ENCODE measurements around the gene SORL1.
"Not testable (repeated sequence)": the region's sequence is repeated elsewhere in the genome, so short reads cannot be mapped to it uniquely, and the experiment has no call there.

SORL1 gene

GRCh38 chr11:121636081-121636799, 184.1 kb downstream of the SORL1 start:
- no peak for DNase-seq

DNA sequence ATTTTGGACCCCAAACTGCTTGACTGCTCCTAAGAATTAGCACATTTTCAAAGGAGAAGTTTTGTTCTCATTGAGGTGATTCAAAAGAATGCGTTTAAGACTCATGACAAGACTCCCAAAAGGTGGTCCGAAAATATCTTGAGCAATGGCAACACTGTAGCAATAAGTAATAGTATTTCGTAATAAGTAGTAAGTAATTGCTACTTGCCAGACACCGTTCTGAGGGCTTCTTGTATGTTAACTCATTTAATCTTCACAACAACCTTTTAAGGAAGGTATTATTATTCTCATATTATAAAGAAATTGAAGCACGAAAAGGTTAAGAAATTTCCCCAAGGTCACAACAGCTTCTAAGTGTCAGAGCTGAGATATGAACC, 184.7 kb downstream of the SORL1 start:
- DNase-seq, result no peak

DNA sequence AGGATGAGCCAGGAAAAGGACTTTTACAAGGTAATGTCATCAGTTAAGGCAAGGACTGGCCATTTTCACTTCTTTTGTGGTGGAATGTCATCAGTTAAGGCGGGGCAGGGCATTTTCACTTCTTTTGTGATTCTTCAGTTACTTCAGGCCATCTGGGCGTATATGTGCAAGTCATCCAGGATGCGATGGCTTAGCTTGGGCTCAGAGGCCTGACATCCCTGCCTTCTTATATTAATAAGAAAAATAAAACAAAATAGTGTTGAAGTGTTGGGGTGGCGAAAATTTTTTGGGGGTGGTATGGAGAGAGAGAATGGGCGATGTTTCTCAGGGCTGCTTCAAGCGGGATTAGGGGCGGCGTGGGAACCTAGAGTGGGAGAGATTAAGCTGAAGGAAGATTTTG, 185.5 kb downstream of the SORL1 start:
- DNase-seq, result not testable (repeated sequence)

DNA sequence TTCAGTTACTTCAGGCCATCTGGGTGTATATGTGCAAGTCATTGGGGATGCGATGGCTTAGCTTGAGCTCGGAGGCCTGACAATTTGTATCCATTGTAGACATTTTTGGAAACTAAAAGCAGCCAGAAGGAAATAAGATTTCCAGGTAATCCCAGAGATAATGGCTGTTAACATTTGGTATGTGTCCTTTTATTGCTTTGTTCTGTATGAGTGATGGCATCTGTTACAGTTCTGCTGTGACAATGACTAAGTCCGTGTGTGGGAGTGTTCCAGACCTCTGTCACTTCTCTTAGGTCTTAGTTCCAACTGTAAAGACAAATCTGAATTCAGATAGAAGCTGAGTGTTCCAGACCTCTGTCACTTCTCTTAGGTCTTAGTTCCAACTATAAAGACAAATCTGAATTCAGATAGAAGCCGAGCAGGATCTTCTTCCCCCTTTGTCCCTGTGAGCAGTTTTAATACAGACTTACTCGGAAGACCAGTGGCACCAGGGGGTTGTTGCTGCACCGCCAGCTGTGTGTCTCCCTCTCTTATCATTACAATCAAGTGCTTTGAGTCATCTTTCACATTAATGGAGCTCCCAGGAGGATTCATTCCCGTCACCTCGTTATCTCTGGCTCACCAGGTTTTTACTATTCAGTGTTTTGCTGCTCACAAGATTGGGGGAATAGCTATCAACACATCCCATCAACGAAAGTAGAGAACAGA, 191.5 kb downstream of the SORL1 start:
- no peak for DNase-seq

DNA sequence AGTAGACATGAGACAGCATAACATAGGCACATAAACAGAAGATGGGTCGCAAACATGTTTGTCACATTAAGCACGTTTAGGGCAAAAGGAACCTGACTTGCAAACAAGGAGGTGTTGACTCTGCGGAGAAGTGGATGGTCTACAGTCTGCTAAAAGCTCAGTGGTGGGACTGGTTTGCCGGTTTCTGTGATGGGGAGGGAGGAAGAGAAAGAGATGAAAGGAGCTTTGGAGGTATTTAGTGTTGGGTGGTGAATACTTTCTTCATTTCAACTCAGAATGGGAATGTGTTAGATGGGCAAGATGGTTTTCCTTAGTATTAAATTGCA, 192.0 kb downstream of the SORL1 start:
- no peak for DNase-seq

- DNase-seq, result no peak
Observed at GRCh38 chr11:121645001-121645400, 192.9 kb downstream of the SORL1 start.

- DNase-seq, result peak; percentile 76
Observed at GRCh38 chr11:121645596-121645995, 193.5 kb downstream of the SORL1 start.

DNA sequence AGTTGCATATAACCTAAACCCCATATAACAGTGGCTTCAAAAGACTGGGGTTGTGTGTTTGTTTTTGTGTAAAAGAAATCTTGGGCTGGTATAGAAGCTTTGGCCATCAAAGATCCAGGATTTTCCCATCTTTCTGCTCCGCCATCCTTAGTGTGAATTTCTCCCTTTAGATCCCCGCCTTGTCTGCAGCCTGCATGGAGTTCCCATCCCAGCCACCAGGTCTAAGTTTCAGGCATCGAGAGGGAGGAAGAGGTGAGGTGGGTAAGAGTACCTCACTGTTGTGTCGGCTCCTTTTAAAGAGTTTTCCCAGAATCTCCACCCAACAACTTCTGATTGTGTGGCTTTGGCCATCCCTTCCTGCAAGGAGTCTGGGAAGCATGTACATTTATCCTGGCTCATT, 196.2 kb downstream of the SORL1 start:
- no peak for DNase-seq

- no peak for DNase-seq
Observed at GRCh38 chr11:121649798-121650197, 197.7 kb downstream of the SORL1 start.

- DNase-seq, result no peak
Observed at GRCh38 chr11:121650351-121651256, 198.5 kb downstream of the SORL1 start.

DNA sequence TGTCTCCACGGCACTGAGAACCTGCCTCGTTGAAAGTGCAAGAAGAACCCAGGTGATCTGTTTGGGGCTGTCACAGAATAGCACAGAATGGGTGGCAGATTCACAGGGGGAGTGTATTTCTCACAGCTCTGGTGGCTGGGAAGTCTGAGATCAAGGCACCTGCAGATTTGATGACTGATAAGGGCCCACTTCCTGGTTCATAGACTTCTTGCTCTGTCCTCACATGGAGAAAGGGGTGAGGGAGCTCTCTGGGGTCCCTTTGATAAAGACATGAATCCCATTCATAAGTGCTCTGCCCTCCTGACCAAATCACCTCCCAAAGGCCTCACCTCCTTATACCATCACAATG, 199.1 kb downstream of the SORL1 start:
- DNase-seq, result no peak

DNA sequence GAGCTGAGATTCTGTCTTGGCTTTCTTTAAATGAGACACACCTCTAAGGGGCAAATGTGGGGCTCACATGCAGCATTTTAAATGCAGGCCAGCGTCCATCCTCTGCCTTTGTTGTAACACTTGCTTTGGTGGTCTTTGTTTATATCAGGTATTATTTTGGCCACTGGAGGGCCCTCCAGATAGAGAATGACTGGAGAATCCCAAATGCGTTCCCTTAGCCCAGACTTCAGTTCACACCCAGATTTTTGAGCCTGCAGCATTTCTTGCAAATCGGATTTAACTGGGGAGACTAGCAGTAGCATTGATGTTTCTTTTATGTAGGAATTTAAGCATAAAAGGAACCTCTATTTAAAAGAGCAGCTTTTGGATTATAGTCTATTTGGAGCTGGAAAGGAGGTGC, 200.9 kb downstream of the SORL1 start:
- DNase-seq, result peak; percentile 62

GRCh38 chr11:121654259-121654842, 202.2 kb downstream of the SORL1 start:
- DNase-seq, result no peak

DNA sequence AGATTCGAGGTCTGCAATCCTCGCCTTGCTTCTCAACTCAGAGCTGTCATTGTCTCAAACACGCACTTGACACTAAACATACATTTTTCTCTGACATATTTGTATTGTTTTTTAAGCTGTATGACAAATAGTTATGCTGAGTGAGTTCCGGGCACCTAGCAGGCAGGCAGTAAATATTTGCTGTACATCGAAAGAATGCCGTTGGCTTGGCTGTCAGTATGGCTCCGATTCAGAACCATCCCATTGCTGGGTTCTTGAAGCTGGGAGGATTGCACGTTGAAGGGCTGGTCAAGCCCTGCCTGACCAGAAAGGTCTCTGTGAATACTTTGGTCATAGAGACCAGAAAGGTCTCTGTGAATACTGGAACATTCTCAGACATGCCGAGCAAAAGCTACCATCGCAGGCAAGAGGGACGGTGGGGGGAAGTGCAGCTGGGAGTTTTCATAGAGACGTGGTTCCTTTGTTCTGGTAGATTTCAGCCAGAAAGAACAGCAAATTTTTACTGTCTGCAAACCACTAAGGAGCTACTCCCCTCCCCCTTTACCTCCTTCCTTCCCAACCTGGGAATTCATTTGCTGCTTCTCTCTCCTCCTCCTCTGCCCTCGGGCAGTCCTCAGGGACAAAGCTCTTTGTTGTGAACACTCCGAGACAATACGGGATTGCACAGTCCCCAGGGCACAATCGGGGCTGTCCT, 202.9 kb downstream of the SORL1 start:
- peak; percentile 48 for DNase-seq

DNA sequence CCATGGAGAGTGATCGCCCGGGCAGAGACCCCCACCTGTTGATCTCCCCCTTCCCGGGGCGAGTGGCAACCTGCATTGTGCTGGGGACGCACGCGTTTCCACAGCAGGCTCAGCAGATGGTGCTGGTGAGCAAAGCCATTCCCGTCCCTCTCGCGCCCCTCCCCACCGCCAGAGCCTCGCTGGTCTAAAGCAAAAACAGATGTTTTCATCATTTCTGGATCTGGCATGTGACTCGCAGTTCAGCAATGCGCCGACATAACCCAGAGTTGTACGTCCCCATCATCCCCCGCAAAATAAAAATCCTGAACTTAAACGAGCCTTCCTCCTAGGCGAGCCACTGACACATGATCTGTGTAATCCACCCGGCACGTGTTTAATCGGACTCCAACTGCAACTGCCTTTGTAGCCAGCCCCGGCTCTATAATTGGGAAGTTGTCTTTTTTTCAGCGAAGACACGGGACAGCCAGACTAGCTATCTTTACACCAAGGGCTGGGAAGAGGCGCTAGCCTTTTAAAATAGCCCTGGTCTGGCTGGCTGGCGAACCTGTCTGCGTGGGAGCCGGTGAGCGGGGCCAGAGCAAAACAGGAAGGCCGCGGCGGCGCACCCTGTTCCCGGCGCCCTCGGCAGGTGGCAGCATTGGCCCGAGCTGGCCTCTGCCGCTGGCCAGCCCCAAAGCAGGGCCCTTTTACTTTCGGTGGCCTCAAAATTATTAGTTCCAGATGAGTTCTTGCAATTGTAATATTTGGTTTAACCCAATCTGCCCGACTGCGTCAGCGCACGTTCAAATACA, 203.6 kb downstream of the SORL1 start:
- DNase-seq, result peak; percentile 99

GRCh38 chr11:121656328-121657090, 204.4 kb downstream of the SORL1 start:
- DNase-seq, result no peak

- peak; percentile 26 for DNase-seq
Observed at GRCh38 chr11:121657146-121657545, 205.0 kb downstream of the SORL1 start.

- DNase-seq, result peak; percentile 38
Observed at GRCh38 chr11:121659811-121660210, 207.7 kb downstream of the SORL1 start.

GRCh38 chr11:121661880-121662486, 209.9 kb downstream of the SORL1 start:
- DNase-seq, result peak; percentile 78

DNA sequence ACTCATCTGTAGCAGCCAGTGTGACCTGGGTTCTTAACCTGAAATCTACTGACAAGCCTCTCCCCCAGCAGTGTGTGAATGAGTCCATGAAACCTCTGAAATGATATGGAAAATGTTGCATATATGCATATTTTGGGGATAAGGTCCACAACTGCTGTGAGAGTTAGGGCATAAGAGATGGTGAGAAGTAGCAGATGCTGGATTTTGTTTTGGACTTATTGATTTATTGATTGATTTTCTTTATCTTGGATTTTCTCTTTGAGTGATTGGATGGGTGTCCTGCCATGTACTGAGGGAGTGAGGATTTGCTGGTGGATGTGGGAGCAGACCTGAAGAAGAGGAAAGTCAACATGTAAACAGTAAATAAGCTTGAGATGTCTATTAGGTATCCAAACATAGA, 212.0 kb downstream of the SORL1 start:
- no peak for DNase-seq
